ENCODE measurements around the gene LMX1B.

LMX1B gene

DNA sequence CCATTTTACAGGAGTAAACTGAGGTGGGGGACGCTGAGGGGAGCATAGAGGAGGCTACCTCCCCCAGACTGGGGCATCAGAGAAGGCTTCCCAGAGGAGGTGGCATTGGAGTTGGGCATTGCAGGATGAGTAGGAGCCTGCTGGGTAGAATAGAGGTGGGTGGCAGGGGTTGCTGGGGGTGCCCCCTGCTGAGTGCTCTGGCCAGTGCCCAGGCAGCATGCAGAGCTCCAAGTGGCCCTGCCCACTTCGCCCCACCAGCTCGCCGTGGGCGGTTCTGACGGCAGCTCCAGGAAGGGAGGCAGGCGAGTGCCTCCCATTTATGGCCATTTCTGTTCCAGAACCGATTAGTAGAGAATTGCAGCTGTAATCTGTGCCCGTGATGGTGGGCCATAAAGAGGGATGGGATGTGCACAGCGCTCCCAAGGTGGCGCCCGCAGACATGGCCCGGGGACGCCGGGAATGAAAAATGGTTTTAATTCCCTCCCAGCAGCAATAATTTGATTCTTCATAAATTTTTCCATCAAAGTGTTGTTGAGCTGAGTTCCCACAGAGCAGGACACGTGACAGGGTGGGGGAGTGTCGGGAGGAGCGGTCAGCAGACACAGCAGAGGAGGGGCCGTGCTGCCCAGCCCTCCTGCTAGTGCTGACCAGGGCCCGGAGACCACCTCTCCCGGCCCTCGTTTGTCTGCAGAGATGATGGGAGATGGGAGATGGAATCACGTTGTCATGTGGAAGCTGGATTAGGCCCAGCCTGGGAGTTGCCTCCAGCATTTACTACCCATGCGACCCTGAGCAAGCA is 75.5 kb downstream of the LMX1B start:
- Histone ChIP-seq H3K36me3 (ENCODE audit: control insufficient read depth in 2 of 2, insufficient read depth in 1 of 2, low read length in 2 of 2) (peaks cover 0 to 25% of the 10 kb centered on the region in 2 experiments; a peak in 1 of 3 replicates), H3K4me3 (ENCODE audit: low read depth, low read length) (no peak overlapping the region), H3K9me3 (ENCODE audit: control insufficient read depth, insufficient read depth, low read depth, low read length) (no peaks in the 10 kb centered on the region), H3K27ac (ENCODE audit: extremely low read depth, low read depth, low read length) (no peak overlapping the region), H3K4me1 (ENCODE audit: control insufficient read depth, insufficient read depth, low read length) (no peaks in the 10 kb centered on the region)
- ChIA-PET POLR2A (interaction anchor here (3.4 kb wide), 1 partner anchor 75 kb away, joined by 16 read pairs; the partner anchor contains the start of gene LMX1B), CTCF (interaction anchor here (0.5 to 7.4 kb wide), 25 partner anchors 8 to 768 kb away, joined by 3 to 114 read pairs (median 5); no protein-coding TSS in a partner anchor)
- TF ChIP-seq EGR2 (tag by site-specific recombination; IDR thresholded peaks at IDR 0.05; ENCODE audit: low read depth) (peak; percentile 55), ZFHX2 (tag by site-specific recombination; conservative IDR thresholded peaks at IDR 0.05) (peak; percentile 87), ZNF792 (tag by site-specific recombination; IDR thresholded peaks at IDR 0.05) (no peak), GLIS2 (tag by site-specific recombination; IDR thresholded peaks at IDR 0.05) (peak; percentile 53), ZNF391 (tag by site-specific recombination; IDR thresholded peaks at IDR 0.05; ENCODE audit: borderline replicate concordance, low read depth) (no peak), ZFP3 (tag by site-specific recombination; IDR thresholded peaks at IDR 0.05; ENCODE audit: low read depth) (peak; percentile 90), GLIS1 (tag by site-specific recombination; IDR thresholded peaks at IDR 0.05) (peak; percentile 70), ZNF658 (tag by site-specific recombination; IDR thresholded peaks at IDR 0.05) (no peak), ZNF132 (tag by site-specific recombination; IDR thresholded peaks at IDR 0.05; ENCODE audit: borderline replicate concordance) (no peak), ZIC2 (tag by site-specific recombination; IDR thresholded peaks at IDR 0.05) (peak; percentile 26; the same call in 1 of the 2 replicates)

DNA sequence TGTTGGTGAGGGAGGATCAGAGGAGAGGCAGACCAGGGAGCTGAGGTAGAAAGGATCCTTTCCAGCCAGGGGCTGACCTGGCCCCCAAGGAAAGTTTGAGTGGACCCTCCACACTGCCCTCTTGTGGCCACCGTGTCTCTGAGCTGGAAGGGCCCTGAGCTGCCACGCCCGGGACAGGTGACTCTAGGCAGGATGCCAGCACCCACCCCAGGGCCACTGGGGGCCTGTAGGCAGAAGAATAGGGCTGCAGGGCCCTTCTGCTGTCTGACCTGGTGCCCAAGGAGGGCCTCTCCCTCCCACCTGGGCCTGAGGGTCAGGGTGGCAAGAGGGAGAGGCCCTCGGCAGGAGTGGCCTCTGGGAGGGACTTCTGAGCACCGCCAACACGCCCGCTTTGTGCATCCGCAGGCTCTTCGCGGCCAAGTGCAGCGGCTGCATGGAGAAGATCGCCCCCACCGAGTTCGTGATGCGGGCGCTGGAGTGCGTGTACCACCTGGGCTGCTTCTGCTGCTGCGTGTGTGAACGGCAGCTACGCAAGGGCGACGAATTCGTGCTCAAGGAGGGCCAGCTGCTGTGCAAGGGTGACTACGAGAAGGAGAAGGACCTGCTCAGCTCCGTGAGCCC is 76.8 kb downstream of the LMX1B start:
- CTCF ChIA-PET: interaction anchor here (0.6 to 7.4 kb wide), 45 partner anchors 9 to 879 kb away, joined by 3 to 114 read pairs (median 5); partner anchors contain the start of gene LMX1B
- Histone ChIP-seq H3K9me3 (ENCODE audit: control insufficient read depth, insufficient read depth, low read depth, low read length) (no peaks in the 10 kb centered on the region), H3K4me1 (ENCODE audit: control insufficient read depth, insufficient read depth, low read length) (no peaks in the 10 kb centered on the region), H3K27ac (ENCODE audit: extremely low read depth, low read depth, low read length) (no peak overlapping the region), H3K4me3 (ENCODE audit: low read depth, low read length) (no peak overlapping the region), H3K36me3 (ENCODE audit: control insufficient read depth in 2 of 2, insufficient read depth in 1 of 2, low read length in 2 of 2) (peaks cover 0 to 35% of the 10 kb centered on the region in 2 experiments; a peak in 1 of 3 replicates)
- POLR2A ChIA-PET: interaction anchor here (3.4 kb wide), 1 partner anchor 77 kb away, joined by 16 read pairs; the partner anchor contains the start of gene LMX1B
- no peak for TF ChIP-seq ZFP37 (tag by site-specific recombination; IDR thresholded peaks at IDR 0.05)
- TF ChIP-seq WT1 (tag by site-specific recombination; IDR thresholded peaks at IDR 0.05): no peak
- TF ChIP-seq, protein P1, sequence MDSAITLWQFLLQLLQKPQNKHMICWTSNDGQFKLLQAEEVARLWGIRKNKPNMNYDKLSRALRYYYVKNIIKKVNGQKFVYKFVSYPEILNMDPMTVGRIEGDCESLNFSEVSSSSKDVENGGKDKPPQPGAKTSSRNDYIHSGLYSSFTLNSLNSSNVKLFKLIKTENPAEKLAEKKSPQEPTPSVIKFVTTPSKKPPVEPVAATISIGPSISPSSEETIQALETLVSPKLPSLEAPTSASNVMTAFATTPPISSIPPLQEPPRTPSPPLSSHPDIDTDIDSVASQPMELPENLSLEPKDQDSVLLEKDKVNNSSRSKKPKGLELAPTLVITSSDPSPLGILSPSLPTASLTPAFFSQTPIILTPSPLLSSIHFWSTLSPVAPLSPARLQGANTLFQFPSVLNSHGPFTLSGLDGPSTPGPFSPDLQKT (IDR thresholded peaks at IDR 0.05; ENCODE audit: borderline replicate concordance, low read depth, low read length): no peak
- TF ChIP-seq GLIS2 (tag by site-specific recombination; IDR thresholded peaks at IDR 0.05): peak; percentile 42; the same call in 1 of the 2 replicates
- TF ChIP-seq, protein P2, sequence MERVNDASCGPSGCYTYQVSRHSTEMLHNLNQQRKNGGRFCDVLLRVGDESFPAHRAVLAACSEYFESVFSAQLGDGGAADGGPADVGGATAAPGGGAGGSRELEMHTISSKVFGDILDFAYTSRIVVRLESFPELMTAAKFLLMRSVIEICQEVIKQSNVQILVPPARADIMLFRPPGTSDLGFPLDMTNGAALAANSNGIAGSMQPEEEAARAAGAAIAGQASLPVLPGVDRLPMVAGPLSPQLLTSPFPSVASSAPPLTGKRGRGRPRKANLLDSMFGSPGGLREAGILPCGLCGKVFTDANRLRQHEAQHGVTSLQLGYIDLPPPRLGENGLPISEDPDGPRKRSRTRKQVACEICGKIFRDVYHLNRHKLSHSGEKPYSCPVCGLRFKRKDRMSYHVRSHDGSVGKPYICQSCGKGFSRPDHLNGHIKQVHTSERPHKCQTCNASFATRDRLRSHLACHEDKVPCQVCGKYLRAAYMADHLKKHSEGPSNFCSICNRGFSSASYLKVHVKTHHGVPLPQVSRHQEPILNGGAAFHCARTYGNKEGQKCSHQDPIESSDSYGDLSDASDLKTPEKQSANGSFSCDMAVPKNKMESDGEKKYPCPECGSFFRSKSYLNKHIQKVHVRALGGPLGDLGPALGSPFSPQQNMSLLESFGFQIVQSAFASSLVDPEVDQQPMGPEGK (tag by site-specific recombination; IDR thresholded peaks at IDR 0.05): peak; percentile 57
- TF ChIP-seq ZNF610 (tag by site-specific recombination; IDR thresholded peaks at IDR 0.05; ENCODE audit: borderline replicate concordance): no peak
- no peak for TF ChIP-seq ZNF776 (tag by site-specific recombination; IDR thresholded peaks at IDR 0.05; ENCODE audit: borderline replicate concordance)
- TF ChIP-seq ZNF654 (tag by site-specific recombination; IDR thresholded peaks at IDR 0.05; ENCODE audit: low read depth): no peak
- TF ChIP-seq ZNF747 (tag by site-specific recombination; IDR thresholded peaks at IDR 0.05): no peak
- peak; percentile 59; the same call in 1 of the 2 replicates for TF ChIP-seq ZBTB48 (tag by site-specific recombination; IDR thresholded peaks at IDR 0.05)
- no peak for TF ChIP-seq ZSCAN23 (tag by site-specific recombination; IDR thresholded peaks at IDR 0.05)
- TF ChIP-seq, protein P3, sequence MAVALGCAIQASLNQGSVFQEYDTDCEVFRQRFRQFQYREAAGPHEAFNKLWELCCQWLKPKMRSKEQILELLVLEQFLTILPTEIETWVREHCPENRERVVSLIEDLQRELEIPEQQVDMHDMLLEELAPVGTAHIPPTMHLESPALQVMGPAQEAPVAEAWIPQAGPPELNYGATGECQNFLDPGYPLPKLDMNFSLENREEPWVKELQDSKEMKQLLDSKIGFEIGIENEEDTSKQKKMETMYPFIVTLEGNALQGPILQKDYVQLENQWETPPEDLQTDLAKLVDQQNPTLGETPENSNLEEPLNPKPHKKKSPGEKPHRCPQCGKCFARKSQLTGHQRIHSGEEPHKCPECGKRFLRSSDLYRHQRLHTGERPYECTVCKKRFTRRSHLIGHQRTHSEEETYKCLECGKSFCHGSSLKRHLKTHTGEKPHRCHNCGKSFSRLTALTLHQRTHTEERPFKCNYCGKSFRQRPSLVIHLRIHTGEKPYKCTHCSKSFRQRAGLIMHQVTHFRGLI (tag by site-specific recombination; IDR thresholded peaks at IDR 0.05): no peak
- TF ChIP-seq BCL11A (tag by site-specific recombination; IDR thresholded peaks at IDR 0.05; ENCODE audit: low read depth): no peak
- 0 out of 2 replicates have a peak, but pooled peaks have one; percentile 39 for TF ChIP-seq KLF8 (tag by site-specific recombination; IDR thresholded peaks at IDR 0.05)
- TF ChIP-seq ZNF37A (tag by site-specific recombination; IDR thresholded peaks at IDR 0.05): no peak
- no peak for TF ChIP-seq ZNF302 (tag by site-specific recombination; IDR thresholded peaks at IDR 0.05; ENCODE audit: low read depth)
- TF ChIP-seq, protein P4, sequence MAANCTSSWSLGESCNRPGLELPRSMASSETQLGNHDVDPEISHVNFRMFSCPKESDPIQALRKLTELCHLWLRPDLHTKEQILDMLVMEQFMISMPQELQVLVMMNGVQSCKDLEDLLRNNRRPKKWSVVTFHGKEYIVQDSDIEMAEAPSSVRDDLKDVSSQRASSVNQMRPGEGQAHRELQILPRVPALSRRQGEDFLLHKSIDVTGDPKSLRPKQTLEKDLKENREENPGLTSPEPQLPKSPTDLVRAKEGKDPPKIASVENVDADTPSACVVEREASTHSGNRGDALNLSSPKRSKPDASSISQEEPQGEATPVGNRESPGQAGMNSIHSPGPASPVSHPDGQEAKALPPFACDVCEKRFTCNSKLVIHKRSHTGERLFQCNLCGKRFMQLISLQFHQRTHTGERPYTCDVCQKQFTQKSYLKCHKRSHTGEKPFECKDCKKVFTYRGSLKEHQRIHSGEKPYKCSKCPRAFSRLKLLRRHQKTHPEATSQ (tag by site-specific recombination; IDR thresholded peaks at IDR 0.05): no peak
- no peak for TF ChIP-seq GLIS1 (tag by site-specific recombination; IDR thresholded peaks at IDR 0.05)
- no peak for TF ChIP-seq ZNF670 (tag by site-specific recombination; IDR thresholded peaks at IDR 0.05; ENCODE audit: low read depth)
- no peak for TF ChIP-seq ZNF112 (tag by site-specific recombination; IDR thresholded peaks at IDR 0.05)

Data from HEK293 (cell line).